ENCODE results near the gene ESX1. TPM values are rescaled to one million over a fixed set of nuclear protein-coding genes. Genes with fewer than 3 reads are reported as not detected.
A peak's percentile ranks its signal among the peaks of the same experiment; 100 is the strongest.
"Not testable (repeated sequence)": the region's sequence is repeated elsewhere in the genome, so short reads cannot be mapped to it uniquely, and the experiment has no call there.

Gene ESX1
- total RNA-seq, 2 experiments from 2014 or later, result not detected

DNA sequence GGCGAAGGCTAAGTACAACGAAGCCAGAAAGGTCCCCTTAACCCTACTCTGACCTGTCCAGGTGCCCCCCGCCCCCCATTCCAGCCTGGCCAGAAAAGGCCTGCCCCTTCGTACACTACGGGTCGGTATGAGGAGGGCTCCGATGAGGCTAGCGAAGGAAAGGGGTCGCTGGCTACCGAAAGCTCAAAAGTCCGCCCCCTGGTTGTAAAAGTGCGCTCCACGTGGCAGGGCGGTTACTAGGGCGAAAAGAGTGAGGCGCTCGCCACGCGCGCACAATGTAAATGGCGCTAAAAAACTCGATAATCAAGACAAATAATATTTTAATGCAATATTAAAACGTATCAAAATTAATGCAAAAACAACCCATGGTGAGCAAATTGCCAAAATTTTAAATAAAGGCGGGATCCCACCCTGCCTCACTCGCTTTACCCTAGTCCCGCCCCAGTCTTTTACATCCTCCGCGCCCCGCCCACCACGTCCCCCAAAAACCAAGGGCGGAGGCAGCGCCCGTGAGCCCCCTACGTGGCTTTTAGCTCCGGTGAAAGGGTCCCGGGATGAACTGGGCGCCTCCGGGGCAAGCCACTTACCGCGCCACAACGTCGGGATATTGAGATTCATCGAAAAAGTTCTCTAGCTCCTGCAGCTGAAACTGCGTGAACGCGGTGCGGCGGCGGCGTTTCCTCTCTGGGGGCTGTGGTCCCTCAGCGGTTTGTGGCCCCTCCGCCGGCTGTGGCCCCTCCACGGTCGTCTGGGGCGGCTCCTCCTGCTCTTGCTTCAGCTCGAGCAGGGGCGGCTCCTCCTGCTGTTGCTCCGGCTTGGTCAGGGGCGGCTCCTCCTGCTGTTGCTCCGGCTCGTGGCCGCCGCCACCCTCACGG is 929 bp downstream of the ESX1 start:
- intact Hi-C loops (cut with DNase I, micrococcal nuclease), result no loop called here
- H3K27ac Mint-ChIP-seq, result no peak overlapping the region
- peaks cover 29% of the 10 kb centered on the region for H3K27me3 Mint-ChIP-seq
- H3K4me1 Mint-ChIP-seq, result peaks cover 7% of the 10 kb centered on the region
- peak overlapping the region; percentile 45 for H3K4me3 Mint-ChIP-seq
- DNase-seq (no peak), ATAC-seq (no peak)
- ChIA-PET POLR2A (interaction anchor here (0.5 kb wide), 1 partner anchor 567 kb away, joined by 5 read pairs; no protein-coding TSS in a partner anchor), CTCF (interaction anchor here (0.8 to 0.9 kb wide), 2 partner anchors 12 to 59 kb away, joined by 3 to 4 read pairs; no protein-coding TSS in a partner anchor)
- H3K9me3 Mint-ChIP-seq (ENCODE audit: low read depth), result no peaks in the 10 kb centered on the region
- no peaks in the 10 kb centered on the region for H3K36me3 Mint-ChIP-seq (ENCODE audit: low read depth)

DNA sequence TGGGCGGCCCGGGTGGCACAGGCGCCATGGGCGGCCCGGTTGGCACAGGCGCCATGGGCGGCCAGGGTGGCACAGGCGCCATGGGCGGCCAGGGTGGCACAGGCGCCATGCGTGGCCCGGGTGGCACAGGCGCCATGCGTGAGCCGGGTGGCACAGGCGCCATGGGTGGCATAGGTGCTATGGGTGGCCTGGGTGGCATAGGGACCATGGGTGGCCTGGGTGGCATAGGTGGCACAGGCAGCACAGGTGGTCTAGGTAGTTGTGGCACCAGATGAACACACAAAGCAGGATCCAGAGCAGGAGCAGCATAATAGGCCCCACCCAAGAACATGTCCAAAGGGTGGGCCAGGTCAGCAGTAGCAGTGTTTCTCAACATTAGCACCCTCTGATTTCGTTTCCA is 4.3 kb downstream of the ESX1 start:
- Mint-ChIP-seq H3K27me3 (peaks cover 20% of the 10 kb centered on the region), H3K27ac (no peak overlapping the region), H3K4me1 (peaks cover 6% of the 10 kb centered on the region), H3K9me3 (ENCODE audit: low read depth) (no peaks in the 10 kb centered on the region), H3K36me3 (ENCODE audit: low read depth) (no peaks in the 10 kb centered on the region), H3K4me3 (no peak overlapping the region)
- intact Hi-C loops (cut with DNase I, micrococcal nuclease), result no loop called here
- POLR2A ChIA-PET, result no interaction called here
- ATAC-seq, result no peak
- no peak for DNase-seq
- CTCF ChIA-PET, result no interaction called here

DNA sequence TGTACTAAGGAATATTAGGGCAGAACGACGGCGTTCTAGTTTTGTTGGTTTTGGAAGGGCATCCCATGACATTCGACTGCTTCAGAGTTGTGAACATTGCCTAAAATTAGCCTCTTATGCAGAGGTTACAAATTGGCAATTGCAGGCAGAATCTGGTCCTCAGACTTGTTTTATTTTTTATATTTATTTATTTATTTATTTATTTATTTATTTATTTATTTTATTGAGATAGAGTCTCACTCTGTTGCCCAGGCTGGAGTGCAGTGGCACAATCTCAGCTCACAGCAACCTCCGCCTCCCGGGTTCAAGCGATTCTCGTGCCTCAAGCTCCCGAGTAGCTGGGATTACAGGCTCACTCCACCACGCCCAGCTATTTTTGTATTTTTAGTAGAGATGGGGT is 24.7 kb downstream of the ESX1 start:
- CTCF ChIA-PET; H3K4me3 Mint-ChIP-seq; H3K4me1 Mint-ChIP-seq; H3K36me3 Mint-ChIP-seq (ENCODE audit: low read depth); H3K27me3 Mint-ChIP-seq; DNase-seq; intact Hi-C loops (cut with DNase I, micrococcal nuclease); ATAC-seq; H3K27ac Mint-ChIP-seq; POLR2A ChIA-PET; H3K9me3 Mint-ChIP-seq (ENCODE audit: low read depth): not testable (repeated sequence)

DNA sequence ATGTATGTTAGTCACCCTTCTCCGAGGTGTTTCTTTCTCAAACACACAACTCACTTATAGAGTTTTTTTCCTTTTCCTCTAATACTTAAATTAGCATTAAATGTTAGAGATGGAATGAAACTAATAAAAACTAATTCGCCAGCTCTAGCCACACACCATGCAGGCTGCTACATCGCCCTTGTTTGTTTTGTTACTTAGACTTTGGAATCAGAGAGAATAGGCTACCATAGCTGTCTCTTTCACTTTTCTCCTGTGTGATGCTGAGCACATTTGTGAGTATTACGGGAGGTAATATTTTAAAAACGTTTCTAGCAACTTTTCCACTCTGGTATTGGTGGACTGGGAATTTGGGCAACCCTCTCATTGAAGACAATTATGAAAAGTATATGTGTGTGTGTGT is 43.5 kb downstream of the ESX1 start:
- DNase-seq (no peak), ATAC-seq (no peak)
- H3K4me3 Mint-ChIP-seq, result no peak overlapping the region
- no peaks in the 10 kb centered on the region for H3K36me3 Mint-ChIP-seq (ENCODE audit: low read depth)
- no peaks in the 10 kb centered on the region for H3K9me3 Mint-ChIP-seq (ENCODE audit: low read depth)
- no peak overlapping the region for H3K27ac Mint-ChIP-seq
- no peaks in the 10 kb centered on the region for H3K27me3 Mint-ChIP-seq
- POLR2A ChIA-PET, result no interaction called here
- no peaks in the 10 kb centered on the region for H3K4me1 Mint-ChIP-seq
- intact Hi-C loops (cut with DNase I, micrococcal nuclease), result no loop called here
- CTCF ChIA-PET, result no interaction called here

DNA sequence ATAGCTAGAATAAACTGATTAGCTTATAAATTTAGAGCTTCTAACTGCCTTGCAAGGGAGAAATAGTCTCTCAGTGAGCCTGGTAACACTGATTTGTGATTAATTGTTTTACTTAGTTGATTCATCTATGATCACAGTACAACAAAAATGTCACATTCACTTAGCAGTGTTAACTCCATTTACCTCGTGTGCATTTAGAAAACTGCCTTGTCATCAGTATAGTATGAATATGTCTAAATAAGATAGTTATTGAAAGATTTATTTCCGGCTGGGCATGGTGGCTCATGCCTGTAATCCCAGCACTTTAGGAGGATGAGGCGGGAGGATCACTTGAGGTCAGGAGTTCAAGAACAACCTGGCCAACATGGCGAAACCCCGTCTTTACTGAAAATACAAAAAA is 49.2 kb downstream of the ESX1 start:
- H3K27ac Mint-ChIP-seq, result no peak overlapping the region
- H3K4me3 Mint-ChIP-seq, result no peak overlapping the region
- peaks cover 2% of the 10 kb centered on the region for H3K36me3 Mint-ChIP-seq (ENCODE audit: low read depth)
- DNase-seq (no peak), ATAC-seq (no peak)
- intact Hi-C loops (cut with DNase I, micrococcal nuclease), result no loop called here
- no peaks in the 10 kb centered on the region for H3K27me3 Mint-ChIP-seq
- ChIA-PET CTCF (interaction anchor here (2.6 kb wide), 1 partner anchor 10 kb away, joined by 23 read pairs; no protein-coding TSS in a partner anchor), POLR2A (no interaction called here)
- no peaks in the 10 kb centered on the region for H3K4me1 Mint-ChIP-seq
- no peaks in the 10 kb centered on the region for H3K9me3 Mint-ChIP-seq (ENCODE audit: low read depth)

Other genes starting within 250 kb of the ESX1 start
- gene H2BW1, start 241.2 kb downstream of the ESX1 start, total RNA-seq, result not detected
- not detected for gene H2BW2, start 215.0 kb downstream of the ESX1 start, total RNA-seq
- 1 to 10 TPM; 2.3 to 3.3 TPM for gene TMSB15C, start 178.7 kb downstream of the ESX1 start, total RNA-seq
- gene ZCCHC18, start 142.4 kb downstream of the ESX1 start, total RNA-seq, result 1 to 10 TPM in 1 of 2 experiments, under 1 TPM in 1; 0.53 to 1.0 TPM
- 1 to 10 TPM; 3.5 to 5.1 TPM for gene SLC25A53, start 97.9 kb downstream of the ESX1 start, total RNA-seq
- 1 to 10 TPM; 5.0 to 7.6 TPM for gene FAM199X, start 88.5 kb downstream of the ESX1 start, total RNA-seq

Measured in activated CD4-positive, alpha-beta T cell treated with anti-CD3 and anti-CD28 coated beads for 36 hours (primary cell).